HG03095 (cell line): ENCODE results near the gene P2RY8.
"Not testable (repeated sequence)": the region's sequence is repeated elsewhere in the genome, so short reads cannot be mapped to it uniquely, and the experiment has no call there.

Source experiments
- ATAC-seq: cut with Tn5 transposase; IDR thresholded peaks from one replicate; pipeline ENCODE4 v1.9.1; 2021; ENCODE audit warnings: moderate library complexity; ENCODE audit not compliant: unreplicated experiment

P2RY8 gene

GRCh38 chrX:1466232-1466661 lies 70.7 kb downstream of the P2RY8 start:
- ATAC-seq, result no peak

DNA sequence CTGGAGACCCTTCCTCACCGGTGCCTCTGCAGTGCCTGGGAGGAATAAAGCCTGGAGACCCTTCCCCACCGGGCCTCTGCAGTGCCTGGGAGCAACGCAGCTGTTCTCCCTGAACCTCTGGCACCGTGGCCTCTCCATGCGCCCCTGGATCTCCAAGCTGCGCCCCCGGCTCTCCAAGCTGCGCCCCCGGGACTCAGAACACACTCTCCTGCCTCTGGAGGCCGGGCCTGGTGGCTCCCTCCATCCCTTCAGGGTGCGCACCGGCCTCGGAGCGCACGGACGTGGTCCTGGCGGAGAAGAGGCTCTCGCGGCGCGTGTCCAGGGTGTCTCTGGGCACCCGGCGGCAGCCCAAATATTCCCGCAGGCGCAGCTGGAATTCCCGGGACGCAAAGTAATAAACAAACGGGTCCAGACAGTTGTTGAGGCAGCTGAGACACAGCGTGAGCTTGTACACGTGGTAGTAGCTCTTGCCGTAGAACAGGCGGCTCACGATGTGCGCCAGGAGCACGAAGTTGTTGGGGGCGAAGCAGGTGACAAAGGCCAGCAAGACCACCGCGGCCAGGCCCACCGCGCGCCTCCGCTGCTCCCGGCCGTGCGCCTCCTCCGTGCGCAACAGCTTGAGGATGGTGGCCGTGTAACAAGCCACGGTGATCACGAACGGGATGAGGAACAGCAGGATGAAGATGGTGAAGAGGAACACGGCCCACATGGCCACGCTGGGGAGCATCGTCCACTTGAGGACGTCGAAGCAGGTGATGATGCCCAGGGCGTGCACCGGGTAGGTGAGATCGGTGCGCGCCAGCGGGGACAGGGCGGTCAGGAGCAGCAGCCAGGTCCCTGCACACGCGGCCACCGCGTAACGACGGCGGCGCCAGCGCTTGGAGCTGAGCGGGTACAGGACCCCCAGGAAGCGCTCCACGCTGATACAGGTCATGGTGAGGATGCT lies 71.4 kb downstream of the P2RY8 start:
- ATAC-seq, result no peak

GRCh38 chrX:1464971-1465285 lies 72.1 kb downstream of the P2RY8 start:
- ATAC-seq, result no peak

DNA sequence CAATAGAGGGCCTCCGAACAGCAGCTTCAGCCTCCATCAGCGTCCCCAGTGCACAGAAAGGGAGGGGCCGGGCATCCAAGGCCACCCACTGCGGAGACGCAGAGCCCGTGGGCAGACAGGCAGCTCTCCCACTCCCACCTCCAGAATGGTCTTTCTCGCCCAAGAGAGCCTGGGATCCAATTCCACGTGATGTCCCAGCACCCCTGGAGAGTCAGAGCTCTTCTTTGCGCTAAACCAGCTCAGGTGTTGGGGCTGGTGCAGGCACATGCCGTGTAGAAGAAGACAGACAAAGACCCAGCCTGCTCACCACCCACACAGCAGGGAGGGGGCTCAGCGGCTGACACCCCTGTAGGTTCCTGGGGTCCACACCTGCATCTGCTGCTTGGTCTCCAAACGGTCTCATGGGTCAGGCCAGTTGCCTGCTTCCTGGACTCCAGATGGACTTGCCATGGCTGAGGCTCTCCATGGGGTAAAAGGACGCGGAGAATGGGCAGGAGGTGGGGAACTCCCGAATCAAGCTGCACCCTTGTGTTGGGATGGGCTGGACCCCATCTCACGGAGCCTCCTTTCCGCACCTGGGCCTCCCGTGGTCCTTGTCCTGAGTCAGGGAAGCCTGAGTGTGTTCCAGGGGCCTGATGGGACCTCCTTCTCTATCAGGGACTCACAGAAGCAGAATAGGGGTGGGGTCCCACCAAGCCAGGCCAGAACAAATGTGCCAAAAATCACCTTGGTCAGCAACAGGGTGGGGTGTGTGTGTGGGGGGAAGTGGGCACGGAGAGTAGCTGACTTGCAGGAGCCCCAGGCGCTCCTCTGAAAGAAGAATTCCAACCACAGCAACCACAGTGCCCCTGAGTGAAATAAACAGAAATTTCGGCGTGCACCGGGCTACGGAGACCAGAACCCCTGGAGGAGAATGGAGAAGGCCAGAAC lies 72.7 kb downstream of the P2RY8 start:
- no peak for ATAC-seq

DNA sequence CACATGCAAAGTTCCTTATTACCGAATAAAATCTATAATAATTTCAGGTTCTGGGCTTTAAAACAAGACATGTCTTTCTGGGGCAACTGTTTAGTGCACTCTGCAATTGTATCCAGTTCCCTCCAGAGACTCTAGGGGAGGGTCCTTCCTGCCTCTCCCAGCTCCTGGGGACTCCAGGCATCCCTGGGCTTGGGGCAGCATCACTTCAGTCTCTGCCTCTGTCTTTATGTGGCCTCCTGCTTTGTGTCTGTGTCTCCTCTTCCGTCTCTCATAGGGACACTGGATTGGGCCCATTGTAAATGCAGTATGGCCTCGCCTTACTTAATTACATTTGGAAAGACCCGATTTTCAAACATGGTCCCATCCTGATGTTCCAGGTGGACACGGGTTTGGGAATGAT lies 73.4 kb downstream of the P2RY8 start:
- ATAC-seq, result no peak

- ATAC-seq, result no peak
Measured at GRCh38 chrX:1462596-1463251, 74.3 kb downstream of the P2RY8 start.

DNA sequence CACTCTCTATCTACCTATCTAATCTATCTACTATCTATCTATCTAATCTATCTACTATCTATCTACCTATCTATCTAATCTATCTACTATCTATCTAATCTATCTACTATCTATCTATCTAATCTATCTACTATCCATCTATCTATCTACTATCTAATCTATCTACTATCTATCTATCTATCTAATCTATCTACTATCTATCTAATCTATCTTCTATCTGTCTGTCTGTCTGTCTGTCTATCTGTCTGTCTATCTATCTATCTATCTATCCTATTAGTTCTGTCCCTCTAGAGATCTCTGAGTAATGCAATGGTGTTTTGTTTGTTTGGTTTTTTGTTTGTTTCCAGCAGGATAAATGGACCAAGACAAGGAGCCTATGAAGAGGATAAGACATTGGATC lies 74.9 kb downstream of the P2RY8 start:
- ATAC-seq, result no peak

- ATAC-seq, result no peak
Measured at GRCh38 chrX:1455948-1456280, 81.1 kb downstream of the P2RY8 start.

DNA sequence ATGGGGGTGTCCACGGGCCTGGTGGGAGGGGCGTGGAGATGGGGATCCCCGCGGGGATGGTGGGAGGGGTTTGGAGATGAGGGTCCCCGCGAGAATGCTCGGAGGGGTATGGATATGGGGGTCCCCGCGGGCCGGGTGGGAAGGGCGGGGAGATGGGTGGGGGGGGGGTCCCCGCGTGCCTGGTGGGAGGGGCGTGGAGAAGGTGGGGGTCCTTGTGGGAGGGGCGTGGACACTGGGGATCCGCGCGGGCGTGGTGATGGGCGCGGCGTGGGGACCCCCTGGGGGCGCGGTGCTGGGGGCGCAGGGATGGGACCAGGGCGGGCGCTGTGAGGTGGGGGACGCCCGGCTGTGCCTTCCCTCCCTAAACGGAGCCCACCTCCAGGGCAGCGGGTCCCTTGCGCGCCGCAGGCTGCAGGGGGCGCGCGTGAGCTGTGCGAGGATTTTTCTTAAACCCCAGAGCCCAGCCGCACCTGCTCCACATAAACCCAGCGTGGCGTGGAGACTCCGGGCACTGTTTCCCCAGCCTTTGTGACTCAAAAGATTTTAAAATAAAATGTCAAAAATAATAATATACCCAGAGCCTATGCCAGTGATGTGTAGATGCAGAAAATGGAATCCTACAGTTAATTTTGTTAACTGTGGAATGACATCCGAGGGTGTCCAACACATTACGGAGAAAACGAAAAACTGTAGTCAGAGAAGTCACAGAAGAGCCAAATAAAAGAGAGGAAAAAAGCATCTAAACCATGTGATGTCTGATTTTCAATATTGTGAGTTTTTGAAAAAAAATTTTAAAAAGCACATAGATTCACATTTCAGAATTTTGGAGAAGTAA lies 82.8 kb downstream of the P2RY8 start:
- peak; percentile 34 for ATAC-seq

DNA sequence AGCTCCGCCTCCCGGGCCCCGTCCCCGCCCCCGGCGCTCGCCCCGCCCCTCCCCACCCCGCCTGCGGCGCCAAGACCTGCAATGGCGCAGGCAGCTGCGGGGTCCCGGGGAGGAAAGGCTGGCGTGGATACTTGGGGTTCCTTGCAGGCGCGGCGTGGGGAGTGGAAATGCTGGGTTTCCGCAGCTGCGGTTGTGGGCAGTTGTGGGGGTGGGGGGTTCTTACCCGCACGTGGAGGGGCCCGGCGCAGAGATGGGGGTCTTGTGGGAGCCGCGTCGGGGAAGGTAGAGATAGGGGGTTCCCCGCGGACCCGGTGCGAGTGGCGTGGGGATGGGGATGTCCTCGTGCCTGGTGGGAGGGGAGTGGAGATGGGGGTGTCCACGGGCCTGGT lies 83.6 kb downstream of the P2RY8 start:
- peak; percentile 4 for ATAC-seq

GRCh38 chrX:1452516-1453394 lies 84.2 kb downstream of the P2RY8 start, which contains the start of gene ASMTL:
TSS of gene ASMTL (minus strand) at chrX:1452909. CDS start at chrX:1452840, 69 bp downstream.
- ATAC-seq, result peak; percentile 80

DNA sequence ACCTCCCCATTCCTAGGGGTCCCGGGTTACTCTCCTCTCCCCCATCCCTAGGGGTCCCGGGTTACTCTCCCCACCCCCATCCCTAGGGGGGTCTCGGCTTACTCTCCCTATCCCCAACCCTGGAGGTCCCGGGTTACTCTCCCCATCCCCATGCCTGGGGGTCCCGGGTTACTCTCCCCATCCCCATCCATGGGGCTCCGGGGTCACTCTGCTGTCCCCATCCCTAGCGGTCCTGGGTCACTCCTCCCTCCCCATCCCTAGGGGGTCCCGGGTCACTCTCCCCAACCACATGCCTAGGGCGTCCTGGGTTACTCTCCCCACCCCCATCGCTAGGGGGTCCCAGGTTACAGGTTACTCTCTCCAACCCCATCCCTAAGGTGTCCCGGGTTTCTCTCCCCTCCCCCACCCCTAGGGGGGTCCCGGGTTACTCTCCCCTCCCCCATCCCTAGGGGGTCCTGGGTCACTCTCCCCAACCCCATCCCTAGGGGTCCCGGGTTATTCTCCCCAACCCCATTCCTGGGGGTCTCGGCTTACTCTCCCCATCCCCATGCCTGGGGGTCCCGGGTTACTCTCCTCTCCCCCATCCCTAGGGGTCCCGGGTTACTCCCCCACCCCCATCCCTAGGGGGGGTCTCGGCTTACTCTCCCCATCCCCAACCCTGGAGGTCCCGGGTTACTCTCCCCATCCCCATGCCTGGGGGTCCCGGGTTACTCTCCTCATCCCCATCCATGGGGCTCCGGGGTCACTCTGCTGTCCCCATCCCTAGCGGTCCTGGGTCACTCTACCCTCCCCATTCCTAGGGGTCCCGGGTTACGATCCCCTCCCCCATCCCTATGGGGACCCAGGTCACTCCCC lies 85.1 kb downstream of the P2RY8 start:
- ATAC-seq, result no peak

- no peak for ATAC-seq
Measured at GRCh38 chrX:1451251-1451660, 85.7 kb downstream of the P2RY8 start.

- ATAC-seq, result no peak
Measured at GRCh38 chrX:1450361-1451161, 86.4 kb downstream of the P2RY8 start.

DNA sequence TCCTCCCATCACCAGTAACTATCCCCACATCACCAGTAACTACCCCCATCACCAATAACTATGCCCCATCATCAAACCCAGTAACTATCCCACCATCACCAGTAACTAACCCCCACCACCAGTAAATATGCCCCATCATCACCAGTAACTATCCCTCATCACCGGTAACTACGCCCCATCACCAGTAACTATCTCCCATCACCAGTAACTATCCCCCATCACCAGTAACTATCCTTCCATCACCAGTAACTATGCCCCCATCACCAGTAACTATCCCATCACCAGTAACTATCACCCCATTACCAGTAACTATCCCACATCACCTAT lies 87.2 kb downstream of the P2RY8 start:
- ATAC-seq, result no peak

- ATAC-seq, result no peak
Measured at GRCh38 chrX:1449036-1449822, 87.8 kb downstream of the P2RY8 start.

- ATAC-seq, result not testable (repeated sequence)
Measured at GRCh38 chrX:1448573-1449001, 88.4 kb downstream of the P2RY8 start.
